Activated naive CD4-positive, alpha-beta T cell treated with anti-CD3 and anti-CD28 coated beads, Interleukin-2, amount 50 U/mL, for 72 hours (primary cell): ENCODE results near the gene SLC6A5. TPM values are rescaled to one million over a fixed set of nuclear protein-coding genes. Genes with fewer than 3 reads are reported as not detected.

Experiments
- ATAC-seq, 2 donors: fragments of 150-1000 bp; cut with Tn5 transposase; 2 replicates each; pipeline ENCODE4 v1.10.0; 2021; ENCODE audit warnings: mild to moderate bottlenecking in 2 of 2, moderate library complexity in 2 of 2
- DNase-seq, 2 donors: peaks; one replicate each; pipeline ENCODE4 v3.0.0; 2021 to 2022; ENCODE audit warnings: low spot score in 2 of 2
- H3K27ac Mint-ChIP-seq, 2 donors: one replicate each; pipeline ENCODE4 v1.8.0; 2022; ENCODE audit warnings: mild to moderate bottlenecking in 2 of 2, mixed read lengths in 2 of 2
- H3K36me3 Mint-ChIP-seq, 2 donors: one replicate each; pipeline ENCODE4 v1.8.0; 2022; ENCODE audit warnings: mixed read lengths in 2 of 2
- H3K9me3 Mint-ChIP-seq, 2 donors: one replicate each; pipeline ENCODE4 v1.8.0; 2022; ENCODE audit warnings: mixed read lengths in 2 of 2
- total RNA-seq, 2 donors: library from RNA; stranded (reverse); gene quantifications; one replicate each; pipeline ENCODE4 v1.2.3, GENCODE V29; 2022

SLC6A5 gene
- total RNA-seq, 2 donors from 2014 or later, result not detected

- DNase-seq, result peak in 1 of 2 donors; percentile 78
- no peak overlapping the region for H3K27ac Mint-ChIP-seq
- H3K36me3 Mint-ChIP-seq, result no peaks in the 10 kb centered on the region
- H3K9me3 Mint-ChIP-seq, result no peaks in the 10 kb centered on the region
- peak; percentile 77 to 86 for ATAC-seq
These were observed 10.6 kb downstream of the SLC6A5 start for GRCh38 chr11:20609727-20610707.

DNA sequence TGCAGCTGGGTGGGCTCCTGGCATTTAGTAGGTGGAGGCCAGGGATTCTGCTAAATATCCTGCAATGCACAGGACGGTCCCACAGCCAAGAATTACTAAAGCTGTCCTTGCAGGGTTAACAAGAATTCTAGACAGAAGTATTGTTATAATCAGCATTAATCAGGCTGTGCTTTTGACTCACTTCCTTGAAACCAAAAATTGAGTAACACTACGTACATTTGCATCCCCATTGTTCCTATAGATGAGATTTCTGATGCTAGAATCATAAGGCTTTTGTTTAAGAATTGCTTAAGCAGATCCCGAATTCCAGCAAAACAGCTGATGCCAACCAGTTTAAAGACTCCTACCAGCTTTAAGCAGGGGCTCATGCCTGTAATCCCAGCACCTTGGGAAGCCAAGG is 11.4 kb downstream of the SLC6A5 start:
- DNase-seq, result no peak
- no peak overlapping the region for H3K27ac Mint-ChIP-seq
- no peak for ATAC-seq
- no peaks in the 10 kb centered on the region for H3K36me3 Mint-ChIP-seq
- H3K9me3 Mint-ChIP-seq, result no peaks in the 10 kb centered on the region

- no peaks in the 10 kb centered on the region for H3K36me3 Mint-ChIP-seq
- ATAC-seq, result no peak
- no peak for DNase-seq
- H3K9me3 Mint-ChIP-seq, result no peaks in the 10 kb centered on the region
- H3K27ac Mint-ChIP-seq, result no peak overlapping the region
These were observed 12.0 kb downstream of the SLC6A5 start for GRCh38 chr11:20611445-20611844.

- Mint-ChIP-seq H3K9me3 (no peaks in the 10 kb centered on the region), H3K27ac (no peak overlapping the region), H3K36me3 (no peaks in the 10 kb centered on the region)
- no peak for ATAC-seq
- DNase-seq, result no peak
These were observed 12.5 kb downstream of the SLC6A5 start for GRCh38 chr11:20611892-20612291.

GRCh38 chr11:20612416-20612815 is 13.0 kb downstream of the SLC6A5 start:
- Mint-ChIP-seq H3K36me3 (no peaks in the 10 kb centered on the region), H3K9me3 (no peaks in the 10 kb centered on the region), H3K27ac (no peak overlapping the region)
- DNase-seq (no peak), ATAC-seq (no peak)

DNA sequence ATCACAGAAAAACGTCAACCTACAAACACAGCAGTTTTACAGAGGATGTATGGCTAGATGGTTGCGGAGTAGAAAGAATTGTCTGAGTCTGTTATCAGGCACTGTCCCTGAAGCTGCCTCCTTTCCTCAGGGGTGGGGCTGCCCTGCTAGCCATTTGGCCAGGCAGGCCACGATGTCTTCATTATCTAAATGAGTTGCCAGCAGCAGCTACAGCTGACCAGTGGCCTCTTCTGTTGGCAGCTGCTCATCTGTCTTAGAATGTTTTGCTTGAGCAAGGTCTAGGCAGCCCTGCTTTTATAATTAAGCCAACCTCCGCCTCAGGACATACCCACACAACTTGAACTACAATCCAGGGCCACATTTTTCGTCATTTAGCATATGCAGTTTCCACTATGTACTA is 17.5 kb downstream of the SLC6A5 start:
- no peaks in the 10 kb centered on the region for H3K9me3 Mint-ChIP-seq
- no peaks in the 10 kb centered on the region for H3K36me3 Mint-ChIP-seq
- no peak for ATAC-seq
- no peak overlapping the region for H3K27ac Mint-ChIP-seq
- DNase-seq, result no peak

- Mint-ChIP-seq H3K9me3 (no peaks in the 10 kb centered on the region), H3K36me3 (no peaks in the 10 kb centered on the region), H3K27ac (no peak overlapping the region)
- no peak for DNase-seq
- ATAC-seq, result no peak
These were observed 18.1 kb downstream of the SLC6A5 start for GRCh38 chr11:20617346-20618005.

DNA sequence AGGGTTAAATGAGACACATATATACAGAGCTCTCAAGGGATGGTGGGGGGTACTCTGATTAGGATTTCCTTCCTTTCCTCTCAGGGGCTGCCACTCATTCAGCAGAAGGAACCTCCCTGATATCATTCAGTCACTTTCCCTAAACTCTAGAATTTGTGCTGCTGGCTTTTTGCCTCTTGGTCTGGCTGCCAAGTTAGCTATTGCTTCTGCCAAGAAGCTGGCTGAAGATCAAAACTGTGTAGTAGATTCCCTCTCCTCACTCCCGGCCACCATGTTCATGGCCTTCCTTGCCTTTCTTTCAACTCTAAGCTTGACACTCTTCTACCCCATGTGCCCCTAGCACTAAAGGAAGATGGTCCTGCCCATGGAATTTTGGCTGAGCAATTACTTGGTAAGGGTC is 18.7 kb downstream of the SLC6A5 start:
- H3K36me3 Mint-ChIP-seq, result no peaks in the 10 kb centered on the region
- DNase-seq, result no peak
- no peak overlapping the region for H3K27ac Mint-ChIP-seq
- no peaks in the 10 kb centered on the region for H3K9me3 Mint-ChIP-seq
- no peak for ATAC-seq

- no peak overlapping the region for H3K27ac Mint-ChIP-seq
- DNase-seq (no peak), ATAC-seq (no peak)
- no peaks in the 10 kb centered on the region for H3K36me3 Mint-ChIP-seq
- no peaks in the 10 kb centered on the region for H3K9me3 Mint-ChIP-seq
These were observed 21.6 kb downstream of the SLC6A5 start for GRCh38 chr11:20620988-20621387.

GRCh38 chr11:20621679-20622078 is 22.3 kb downstream of the SLC6A5 start:
- no peak overlapping the region for H3K27ac Mint-ChIP-seq
- no peaks in the 10 kb centered on the region for H3K36me3 Mint-ChIP-seq
- no peaks in the 10 kb centered on the region for H3K9me3 Mint-ChIP-seq
- no peak for DNase-seq
- no peak for ATAC-seq

DNA sequence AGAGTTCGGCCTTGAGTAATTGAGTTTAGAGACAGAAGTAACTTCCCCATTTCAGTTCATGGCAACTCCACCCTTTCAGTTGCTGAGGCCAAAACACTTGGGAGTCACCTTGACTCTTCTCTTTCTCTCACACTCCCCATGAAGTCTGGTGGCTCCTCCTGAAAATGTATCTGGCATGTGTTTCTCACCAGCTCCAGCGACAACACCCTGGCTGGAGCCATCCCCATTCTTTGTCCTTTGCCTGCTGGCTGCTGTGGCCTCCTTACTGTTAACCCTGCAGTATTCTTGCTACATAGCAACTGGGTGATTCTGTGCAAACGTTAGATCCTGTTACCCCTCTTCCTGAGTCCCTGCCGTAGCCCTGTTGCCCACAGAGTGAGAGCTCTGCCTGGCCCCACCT is 23.8 kb downstream of the SLC6A5 start:
- no peaks in the 10 kb centered on the region for H3K36me3 Mint-ChIP-seq
- ATAC-seq (no peak), DNase-seq (no peak)
- no peak overlapping the region for H3K27ac Mint-ChIP-seq
- H3K9me3 Mint-ChIP-seq, result no peaks in the 10 kb centered on the region

GRCh38 chr11:20626279-20626678 is 26.9 kb downstream of the SLC6A5 start:
- H3K9me3 Mint-ChIP-seq, result no peaks in the 10 kb centered on the region
- H3K27ac Mint-ChIP-seq, result no peak overlapping the region
- no peaks in the 10 kb centered on the region for H3K36me3 Mint-ChIP-seq
- ATAC-seq, result no peak
- DNase-seq, result no peak

DNA sequence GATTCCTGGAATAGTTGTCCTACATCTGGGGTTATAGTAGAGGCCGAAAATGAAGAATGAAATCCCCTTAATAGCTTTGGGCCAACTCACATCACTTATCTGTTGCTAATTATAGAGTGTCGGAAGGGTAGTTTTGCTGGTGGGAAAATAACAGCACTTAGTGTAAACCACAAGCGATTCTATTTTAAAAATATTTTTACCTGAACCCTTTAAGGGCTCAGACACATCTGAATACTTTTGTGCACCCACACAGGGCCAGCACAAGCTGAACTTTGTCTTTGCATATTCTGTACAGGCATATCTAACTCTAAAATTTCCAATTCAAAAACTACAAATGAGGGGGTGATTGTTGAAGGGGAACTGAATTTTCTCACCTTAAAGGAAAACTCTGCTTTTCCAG is 27.6 kb downstream of the SLC6A5 start:
- Mint-ChIP-seq H3K36me3 (no peaks in the 10 kb centered on the region), H3K9me3 (no peaks in the 10 kb centered on the region), H3K27ac (no peak overlapping the region)
- ATAC-seq, result no peak
- no peak for DNase-seq

- H3K9me3 Mint-ChIP-seq, result no peaks in the 10 kb centered on the region
- no peak overlapping the region for H3K27ac Mint-ChIP-seq
- DNase-seq (no peak), ATAC-seq (no peak)
- no peaks in the 10 kb centered on the region for H3K36me3 Mint-ChIP-seq
These were observed 28.3 kb downstream of the SLC6A5 start for GRCh38 chr11:20627701-20628100.

GRCh38 chr11:20631519-20632168 is 32.2 kb downstream of the SLC6A5 start:
- no peak for DNase-seq

GRCh38 chr11:20632169-20632532 is 32.7 kb downstream of the SLC6A5 start:
- Mint-ChIP-seq H3K36me3 (no peaks in the 10 kb centered on the region), H3K9me3 (no peaks in the 10 kb centered on the region), H3K27ac (no peak overlapping the region)
- no peak for DNase-seq
- ATAC-seq, result no peak

More at GRCh38 chr11:20631519-20632168, 32.2 kb downstream of the SLC6A5 start:
- no peak overlapping the region for H3K27ac Mint-ChIP-seq
- H3K9me3 Mint-ChIP-seq, result no peaks in the 10 kb centered on the region
- ATAC-seq, result no peak
- H3K36me3 Mint-ChIP-seq, result no peaks in the 10 kb centered on the region

DNA sequence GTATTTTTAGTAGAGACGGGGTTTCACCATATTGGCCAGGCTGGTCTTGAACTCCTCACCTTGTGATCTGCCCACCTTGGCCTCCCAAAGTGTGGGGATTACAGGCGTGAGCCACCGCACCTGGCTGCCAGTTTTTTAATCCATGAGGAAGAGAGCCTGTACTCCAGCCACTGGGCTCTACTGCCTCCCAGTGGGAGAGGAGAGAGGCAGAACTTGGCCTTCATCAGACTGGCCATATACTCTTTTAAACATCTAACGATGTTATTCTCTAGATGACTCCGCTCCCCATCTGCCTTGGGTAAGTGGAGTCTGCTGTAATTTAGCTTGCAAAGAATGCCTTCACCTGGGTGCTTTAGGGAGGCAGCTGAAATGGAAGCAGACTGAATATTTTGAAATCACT is 34.6 kb downstream of the SLC6A5 start:
- no peak for DNase-seq
- Mint-ChIP-seq H3K27ac (no peak overlapping the region), H3K36me3 (no peaks in the 10 kb centered on the region), H3K9me3 (no peaks in the 10 kb centered on the region)
- ATAC-seq, result no peak
